ENCODE measurements around the gene SPART.
A peak's percentile ranks its signal among the peaks of the same experiment; 100 is the strongest.

Gene SPART

DNA sequence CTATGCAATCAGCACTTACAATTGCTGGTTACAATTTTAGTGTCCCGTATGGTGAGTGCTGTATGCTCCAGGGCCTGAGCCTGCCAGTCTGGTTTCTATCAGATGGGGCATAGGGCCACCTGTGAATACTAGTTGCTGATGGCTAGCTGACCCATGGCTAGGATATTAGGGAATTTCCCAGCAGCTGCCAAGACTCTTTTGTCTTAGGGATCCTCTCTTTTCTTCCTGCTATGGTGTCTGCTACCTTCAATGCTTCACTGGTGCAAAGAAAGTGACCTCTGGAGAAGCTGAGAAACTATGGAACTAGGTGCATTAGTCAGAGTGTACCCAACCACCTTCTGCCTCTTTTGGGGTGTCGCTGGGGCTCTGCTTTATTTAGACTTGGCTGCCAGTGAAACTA lies 60.2 kb downstream of the SPART start:
- Histone ChIP-seq H3K4me2 (ENCODE audit: low read length) (no peak overlapping the region), H3K27me3 (ENCODE audit: low read depth, low read length) (no peaks in the 10 kb centered on the region), H3K27ac (ENCODE audit: low read length) (no peak overlapping the region), H3K4me3 (ENCODE audit: low read length) (no peak overlapping the region), H3K9me3 (ENCODE audit: insufficient read depth, low read length) (peaks cover 19% of the 10 kb centered on the region; the same call in 1 of the 2 replicates), H2AFZ (ENCODE audit: low read depth, low read length) (no peak overlapping the region), H3K9ac (ENCODE audit: low read length) (no peak overlapping the region), H3K79me2 (ENCODE audit: low read length) (no peaks in the 10 kb centered on the region), H3K4me1 (ENCODE audit: low read length) (peaks cover 4% of the 10 kb centered on the region; the same call in 1 of the 2 replicates), H4K20me1 (ENCODE audit: insufficient read depth, low read length) (no peaks in the 10 kb centered on the region), H3K36me3 (replicated peaks; ENCODE audit: low read depth, low read length) (peaks cover 5% of the 10 kb centered on the region)
- no peak for TF ChIP-seq EZH2phosphoT487 (IDR thresholded peaks at IDR 0.05; ENCODE audit: low read depth)
- TF ChIP-seq, protein P1, sequence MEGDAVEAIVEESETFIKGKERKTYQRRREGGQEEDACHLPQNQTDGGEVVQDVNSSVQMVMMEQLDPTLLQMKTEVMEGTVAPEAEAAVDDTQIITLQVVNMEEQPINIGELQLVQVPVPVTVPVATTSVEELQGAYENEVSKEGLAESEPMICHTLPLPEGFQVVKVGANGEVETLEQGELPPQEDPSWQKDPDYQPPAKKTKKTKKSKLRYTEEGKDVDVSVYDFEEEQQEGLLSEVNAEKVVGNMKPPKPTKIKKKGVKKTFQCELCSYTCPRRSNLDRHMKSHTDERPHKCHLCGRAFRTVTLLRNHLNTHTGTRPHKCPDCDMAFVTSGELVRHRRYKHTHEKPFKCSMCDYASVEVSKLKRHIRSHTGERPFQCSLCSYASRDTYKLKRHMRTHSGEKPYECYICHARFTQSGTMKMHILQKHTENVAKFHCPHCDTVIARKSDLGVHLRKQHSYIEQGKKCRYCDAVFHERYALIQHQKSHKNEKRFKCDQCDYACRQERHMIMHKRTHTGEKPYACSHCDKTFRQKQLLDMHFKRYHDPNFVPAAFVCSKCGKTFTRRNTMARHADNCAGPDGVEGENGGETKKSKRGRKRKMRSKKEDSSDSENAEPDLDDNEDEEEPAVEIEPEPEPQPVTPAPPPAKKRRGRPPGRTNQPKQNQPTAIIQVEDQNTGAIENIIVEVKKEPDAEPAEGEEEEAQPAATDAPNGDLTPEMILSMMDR (IDR thresholded peaks at IDR 0.05; ENCODE audit: low read depth, low read length): no peak

DNA sequence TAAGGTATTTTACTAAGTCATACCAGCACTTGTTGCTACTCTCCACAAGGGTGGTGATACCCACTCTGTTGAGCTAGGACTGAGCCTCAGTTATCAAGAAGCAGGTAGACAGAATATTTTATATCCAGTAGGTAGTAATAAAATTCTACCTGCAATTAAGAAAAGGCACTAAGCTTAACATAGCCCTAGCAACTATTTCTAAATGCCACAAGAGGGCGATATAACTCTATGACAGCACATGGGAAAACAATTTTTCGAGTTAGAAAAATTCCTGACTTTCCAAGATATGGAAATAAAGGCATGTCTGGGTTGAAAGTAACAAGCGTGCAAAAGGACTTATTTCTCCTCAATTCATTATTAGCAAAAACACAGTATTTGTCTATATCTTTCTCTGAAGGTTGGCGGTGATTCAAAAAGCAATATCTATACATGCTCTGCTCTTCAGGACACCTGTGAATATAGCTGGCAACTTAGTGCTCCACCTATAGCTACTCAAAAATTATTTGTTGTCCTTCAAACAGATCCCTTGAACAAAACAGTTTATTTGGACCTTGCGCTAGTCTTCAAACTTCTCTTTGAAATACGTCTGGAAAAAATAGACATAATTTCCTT lies 63.3 kb downstream of the SPART start:
- Histone ChIP-seq H3K4me2 (ENCODE audit: low read length) (no peak overlapping the region), H3K4me3 (ENCODE audit: low read length) (no peak overlapping the region), H2AFZ (ENCODE audit: low read depth, low read length) (no peak overlapping the region), H3K9ac (ENCODE audit: low read length) (no peak overlapping the region), H4K20me1 (ENCODE audit: insufficient read depth, low read length) (no peaks in the 10 kb centered on the region), H3K4me1 (ENCODE audit: low read length) (peaks cover 4% of the 10 kb centered on the region; the same call in 1 of the 2 replicates), H3K27me3 (ENCODE audit: low read depth, low read length) (no peaks in the 10 kb centered on the region), H3K9me3 (ENCODE audit: insufficient read depth, low read length) (no peaks in the 10 kb centered on the region), H3K27ac (ENCODE audit: low read length) (no peak overlapping the region), H3K79me2 (ENCODE audit: low read length) (no peaks in the 10 kb centered on the region), H3K36me3 (replicated peaks; ENCODE audit: low read depth, low read length) (no peaks in the 10 kb centered on the region)
- no peak for TF ChIP-seq EZH2phosphoT487 (IDR thresholded peaks at IDR 0.05; ENCODE audit: low read depth)
- TF ChIP-seq, protein P1 (IDR thresholded peaks at IDR 0.05; ENCODE audit: low read depth, low read length): peak; percentile 98

DNA sequence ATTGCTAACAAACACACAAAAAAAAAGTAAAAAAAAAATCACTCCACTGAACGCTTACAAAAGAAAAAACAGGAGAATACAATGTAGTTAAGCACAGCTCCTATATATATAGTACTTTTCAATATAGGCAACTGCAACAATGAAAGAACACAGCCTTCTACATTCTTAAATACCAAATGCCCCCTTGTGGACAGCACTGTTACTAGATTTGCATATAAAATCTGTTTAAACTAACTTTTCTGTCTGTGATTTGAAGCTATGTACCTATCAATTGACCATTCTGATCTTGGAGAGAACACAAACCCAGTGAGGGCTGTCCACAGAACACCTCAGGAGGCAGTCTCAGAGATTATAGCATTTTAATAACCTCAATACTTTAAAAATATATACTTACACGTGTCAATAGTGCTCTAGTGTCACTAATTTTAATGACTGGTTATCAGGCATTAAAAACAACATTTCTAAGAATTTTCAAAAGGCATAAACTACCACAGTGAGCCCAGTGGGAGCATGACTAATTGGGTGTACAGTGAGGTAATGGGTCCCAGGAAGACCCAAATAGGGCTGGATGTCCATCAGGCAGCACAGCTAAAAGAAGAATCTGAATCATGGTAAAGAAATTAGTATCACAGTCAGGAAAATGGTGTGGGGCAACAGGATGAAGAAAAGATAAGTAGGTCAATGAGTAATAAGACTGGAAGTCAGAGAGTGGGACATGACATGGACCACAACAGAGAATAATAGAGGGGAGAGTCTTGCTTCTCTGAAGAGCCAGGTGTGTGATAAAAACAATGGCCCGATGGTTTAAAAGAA lies 70.8 kb downstream of the SPART start:
- H3K27ac ChIP-seq (ENCODE audit: low read length): no peak overlapping the region
- TF ChIP-seq, protein P1 (IDR thresholded peaks at IDR 0.05; ENCODE audit: low read depth, low read length): peak; percentile 56
- TF ChIP-seq EZH2phosphoT487 (IDR thresholded peaks at IDR 0.05; ENCODE audit: low read depth): no peak
- H3K79me2 ChIP-seq (ENCODE audit: low read length): no peaks in the 10 kb centered on the region
- H3K4me2 ChIP-seq (ENCODE audit: low read length): no peak overlapping the region
- H4K20me1 ChIP-seq (ENCODE audit: insufficient read depth, low read length): no peaks in the 10 kb centered on the region
- H3K4me1 ChIP-seq (ENCODE audit: low read length): no peaks in the 10 kb centered on the region
- H3K36me3 ChIP-seq (replicated peaks; ENCODE audit: low read depth, low read length): no peaks in the 10 kb centered on the region
- no peak overlapping the region for H3K9ac ChIP-seq (ENCODE audit: low read length)
- H3K9me3 ChIP-seq (ENCODE audit: insufficient read depth, low read length): no peaks in the 10 kb centered on the region
- H3K27me3 ChIP-seq (ENCODE audit: low read depth, low read length): no peaks in the 10 kb centered on the region
- H2AFZ ChIP-seq (ENCODE audit: low read depth, low read length): no peak overlapping the region
- no peak overlapping the region for H3K4me3 ChIP-seq (ENCODE audit: low read length)

DNA sequence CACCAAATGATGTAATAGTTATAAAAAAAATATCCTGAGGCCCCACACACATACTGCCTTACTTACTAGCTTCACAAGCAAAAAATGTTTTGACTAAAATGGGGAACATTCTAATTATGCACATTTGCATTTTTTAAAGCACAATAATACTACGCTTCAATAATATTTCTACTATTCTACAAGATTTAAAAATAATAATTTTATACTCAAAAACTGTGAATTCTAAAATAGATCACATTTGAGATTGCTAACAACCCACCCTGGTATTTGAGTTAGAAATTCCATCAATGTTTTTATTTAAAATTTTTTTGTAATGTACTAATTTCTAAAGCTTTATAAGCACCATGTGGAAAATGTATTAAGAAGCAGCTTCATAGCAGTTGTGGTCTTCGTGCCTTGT lies 72.8 kb downstream of the SPART start:
- H3K9ac ChIP-seq (ENCODE audit: low read length): no peak overlapping the region
- no peak overlapping the region for H2AFZ ChIP-seq (ENCODE audit: low read depth, low read length)
- no peaks in the 10 kb centered on the region for H3K27me3 ChIP-seq (ENCODE audit: low read depth, low read length)
- H3K4me3 ChIP-seq (ENCODE audit: low read length): no peak overlapping the region
- no peak overlapping the region for H3K4me2 ChIP-seq (ENCODE audit: low read length)
- TF ChIP-seq, protein P1 (IDR thresholded peaks at IDR 0.05; ENCODE audit: low read depth, low read length): no peak
- no peak for TF ChIP-seq EZH2phosphoT487 (IDR thresholded peaks at IDR 0.05; ENCODE audit: low read depth)
- no peak overlapping the region for H3K27ac ChIP-seq (ENCODE audit: low read length)
- no peaks in the 10 kb centered on the region for H4K20me1 ChIP-seq (ENCODE audit: insufficient read depth, low read length)
- H3K36me3 ChIP-seq (replicated peaks; ENCODE audit: low read depth, low read length): no peaks in the 10 kb centered on the region
- no peaks in the 10 kb centered on the region for H3K9me3 ChIP-seq (ENCODE audit: insufficient read depth, low read length)
- H3K79me2 ChIP-seq (ENCODE audit: low read length): no peaks in the 10 kb centered on the region
- no peaks in the 10 kb centered on the region for H3K4me1 ChIP-seq (ENCODE audit: low read length)
